A549 (cell line): Measurements from ENCODE around the gene NTRK2. TPM values are rescaled to one million over a fixed set of nuclear protein-coding genes. Genes with fewer than 3 reads are reported as not detected.

Experiments used
- ATAC-seq, 2 experiments: fragments of 200-7000 bp in 1 of 2; fragments of >200 bp in 1 of 2; cut with Nextera tagmentation in 1 of 2; cut with Tn5 transposase in 1 of 2; 3 replicates each; pipeline versions ENCODE4 v1.8.0 to v1.9.1; 2018 to 2020; ENCODE audit warnings: mild to moderate bottlenecking in 1 of 2, moderate library complexity in 1 of 2
- CTCF ChIA-PET: fragments of 300-600 bp; sonication (Branson Sonifier 250); formaldehyde crosslinking; extraction: SDS; loops from one replicate; lab custom pipeline; 2021; ENCODE audit warnings: antibody characterized with exemption, inconsistent platforms; lab: Yijun Ruan, JAX
- POLR2A ChIA-PET: fragments of 350-600 bp; formaldehyde crosslinking; extraction: SDS; loops from one replicate; lab custom pipeline; 2021; ENCODE audit warnings: antibody characterized with exemption, inconsistent platforms; lab: Yijun Ruan, JAX
- DNase-seq, 2 experiments: peaks; one replicate each; pipeline versions ENCODE4 v3.0.0 to v3.0.0-alpha.2; 2011 to 2016; ENCODE audit warnings: low read depth in 1 of 2, low spot score in 1 of 2
- FAIRE-seq: peaks from 2 replicates; lab custom pipeline; 2011; peaks lifted over from hg19 to GRCh38; lab: Jason Lieb, UNC
- H3K27ac ChIP-seq, 2 experiments: fragments of >200 bp; sonication (Bioruptor Twin); formaldehyde crosslinking; 3 replicates each; pipeline ENCODE4 v1.5.1; 2016 to 2017
- H3K4me1 ChIP-seq: fragments of >200 bp; sonication (Bioruptor Twin); formaldehyde crosslinking; 3 replicates; pipeline ENCODE4 v1.6.1; 2016
- H3K4me2 ChIP-seq: fragments of >200 bp; sonication (Bioruptor Twin); formaldehyde crosslinking; 3 replicates; pipeline ENCODE4 v1.6.1; 2016
- H3K4me3 ChIP-seq: fragments of >200 bp; sonication (Bioruptor Twin); formaldehyde crosslinking; 3 replicates; pipeline ENCODE4 v1.5.1; 2016
- H3K9me3 ChIP-seq: fragments of >200 bp; sonication (Bioruptor Twin); formaldehyde crosslinking; 3 replicates; pipeline ENCODE4 v1.6.1; 2016
- ATOH8 ChIP-seq: fragments of 250-450 bp; sonication (Bioruptor Pico); IDR thresholded peaks from 2 replicates; pipeline ENCODE4 v1.5.0; 2020; ENCODE audit warnings: low read depth, mild to moderate bottlenecking, moderate library complexity
- BCL3 ChIP-seq: fragments of >200 bp; sonication (Bioruptor Twin); formaldehyde crosslinking; IDR thresholded peaks from 3 replicates; pipeline ENCODE4 v1.6.1; 2016
- CBX2 ChIP-seq: fragments of 200-600 bp; sonication (generic); IDR thresholded peaks from 2 replicates; pipeline ENCODE4 v1.6.1; 2016; ENCODE audit warnings: low read depth, mild to moderate bottlenecking, borderline replicate concordance
- CHD2 ChIP-seq: fragments of 150-350 bp; IDR thresholded peaks from 2 replicates; pipeline ENCODE4 v1.6.1; 2014; ENCODE audit warnings: low read length; ENCODE audit not compliant: partially characterized antibody
- CTCF ChIP-seq: fragments of >200 bp; sonication (Bioruptor Twin); formaldehyde crosslinking; IDR thresholded peaks from 3 replicates; pipeline ENCODE4 v1.5.1; 2016
- E2F6 ChIP-seq: IDR thresholded peaks from 2 replicates; pipeline ENCODE4 v1.6.1; 2012; ENCODE audit warnings: low read depth, borderline replicate concordance
- EHMT2 ChIP-seq: fragments of 200-600 bp; sonication (generic); IDR thresholded peaks from 2 replicates; pipeline ENCODE4 v1.6.1; 2016; ENCODE audit warnings: antibody characterized with exemption, low read depth, mild to moderate bottlenecking, moderate library complexity
- ELK1 ChIP-seq: fragments of 150-350 bp; IDR thresholded peaks from 2 replicates; pipeline ENCODE4 v1.6.1; 2014; ENCODE audit warnings: low read depth, mild to moderate bottlenecking, low read length
- EP300 ChIP-seq, 2 experiments: fragments of >200 bp; sonication (Bioruptor Twin); formaldehyde crosslinking; IDR thresholded peaks; 2 replicates in 1 of 2; 3 replicates in 1 of 2; pipeline ENCODE4 v1.6.1; 2016 to 2017
- ESRRA ChIP-seq: fragments of 150-350 bp; IDR thresholded peaks from 2 replicates; pipeline ENCODE4 v1.6.1; 2014; ENCODE audit warnings: mild to moderate bottlenecking, low read length, borderline replicate concordance
- FOSB ChIP-seq: fragments of 250-450 bp; sonication (Bioruptor Pico); IDR thresholded peaks from 2 replicates; pipeline ENCODE4 v1.5.0; 2020; ENCODE audit warnings: mild to moderate bottlenecking, moderate library complexity
- FOSL2 ChIP-seq, 2 experiments: fragments of 450-650 bp in 1 of 2; fragments of >200 bp in 1 of 2; sonication (Bioruptor Twin) in 1 of 2; formaldehyde crosslinking; IDR thresholded peaks; 2 replicates each; pipeline versions ENCODE4 v1.5.0 to v1.6.1; 2016 to 2020; ENCODE audit warnings: mild to moderate bottlenecking in 1 of 2, moderate library complexity in 1 of 2
- FOXS1 ChIP-seq: fragments of 250-450 bp; sonication (Bioruptor Pico); IDR thresholded peaks from 2 replicates; pipeline ENCODE4 v1.5.0; 2020; ENCODE audit warnings: mild to moderate bottlenecking, moderate library complexity
- GATA3 ChIP-seq: IDR thresholded peaks from 2 replicates; pipeline ENCODE4 v1.6.1; 2012; ENCODE audit warnings: borderline replicate concordance
- HEYL ChIP-seq: fragments of 250-450 bp; sonication (Bioruptor Pico); IDR thresholded peaks from 2 replicates; pipeline ENCODE4 v1.8.0; 2021; ENCODE audit warnings: mild to moderate bottlenecking, moderate library complexity
- HOXB5 ChIP-seq: fragments of 250-450 bp; sonication (Bioruptor Pico); IDR thresholded peaks from 2 replicates; pipeline ENCODE4 v1.5.0; 2020; ENCODE audit warnings: mild to moderate bottlenecking, moderate library complexity
- MAFK ChIP-seq: fragments of 450-650 bp; IDR thresholded peaks from 2 replicates; pipeline ENCODE4 v1.6.1; 2014; ENCODE audit not compliant: partially characterized antibody
- NR3C1 ChIP-seq: fragments of >200 bp; sonication (Bioruptor Twin); formaldehyde crosslinking; IDR thresholded peaks from 3 replicates; pipeline ENCODE4 v1.6.1; 2017
- RFX5 ChIP-seq: fragments of 450-650 bp; IDR thresholded peaks from 2 replicates; pipeline ENCODE4 v1.7.1; 2014; ENCODE audit warnings: antibody characterized with exemption, mild to moderate bottlenecking, moderate library complexity
- TP53 ChIP-seq: fragments of 250-450 bp; sonication (Bioruptor Pico); IDR thresholded peaks from 2 replicates; pipeline ENCODE4 v1.5.0; 2021; ENCODE audit warnings: mild to moderate bottlenecking, moderate library complexity
- USF2 ChIP-seq: fragments of 450-650 bp; IDR thresholded peaks from 2 replicates; pipeline ENCODE4 v1.6.1; 2014; ENCODE audit warnings: antibody characterized with exemption
- ZSCAN20 ChIP-seq: fragments of 250-450 bp; sonication (Bioruptor Pico); IDR thresholded peaks from 2 replicates; pipeline ENCODE4 v1.8.0; 2022; ENCODE audit warnings: mild to moderate bottlenecking, moderate library complexity
- WGBS: methylation state at CpG from one replicate; pipeline ENCODE4 v1.1.6; 2017; ENCODE audit errors: missing lambda C conversion rate; 5-methylcytosine and 5-hydroxymethylcytosine counted together
- polyA plus RNA-seq, 4 experiments: library from polyadenylated mRNA; depleted of rRNA in 3 of 4; stranded (reverse); fragments of >200 nt; fragmentation: RNase III in 1 of 4; extraction: RNeasy Plus Mini Kit Qiagen cat#74134 plus additional on column Dnase treatment in 1 of 4; gene quantifications; 2 replicates in 3 of 4; 3 replicates in 1 of 4; pipeline ENCODE4 v1.2.3, GENCODE V29; 2011 to 2017

NTRK2 gene
- polyA plus RNA-seq, 2 of the 4 experiments (the other 2 are of a cell fraction): 0.03 TPM

- CTCF ChIA-PET: interaction anchor here (1.2 kb wide), 1 partner anchor 18 kb away, joined by 4 read pairs; no protein-coding TSS in a partner anchor
- WGBS: 64% methylated on average over 6 of the region's 6 CpGs
- H3K4me3 ChIP-seq: no peak overlapping the region
- POLR2A ChIA-PET: no interaction called here
- no peaks in the 10 kb centered on the region for H3K4me1 ChIP-seq
- no peak overlapping the region for H3K27ac ChIP-seq
- no peak overlapping the region for H3K4me2 ChIP-seq
- TF ChIP-seq NR3C1 (no peak), EP300 (IDR thresholded peaks at IDR 0.05) (no peak), ATOH8 (no peak), CTCF (no peak), CBX2 (no peak), HEYL (CRISPR knock-in tag) (no peak), ESRRA (no peak), ZSCAN20 (CRISPR knock-in tag) (no peak)
- TF ChIP-seq, all 56 proteins: peak for 0
- DNase-seq (no peak), FAIRE-seq (no peak), ATAC-seq (no peak)
- H3K9me3 ChIP-seq: no peaks in the 10 kb centered on the region
Measured at GRCh38 chr9:84817038-84817437, 147.5 kb downstream of the NTRK2 start.

- no peaks in the 10 kb centered on the region for H3K9me3 ChIP-seq
- 59% methylated on average over 9 of the region's 9 CpGs for WGBS
- ATAC-seq (no peak), FAIRE-seq (no peak), DNase-seq (no peak)
- no peak for TF ChIP-seq FOSL2 (IDR thresholded peaks at IDR 0.05)
- no peak for TF ChIP-seq FOSL2 (CRISPR knock-in tag; IDR thresholded peaks at IDR 0.05)
- no peak for TF ChIP-seq GATA3
- no peak for TF ChIP-seq BCL3
- no peak for TF ChIP-seq CHD2
- TF ChIP-seq E2F6: no peak
- no peak for TF ChIP-seq ESRRA
- no peak for TF ChIP-seq NR3C1
- no peak for TF ChIP-seq HOXB5 (CRISPR knock-in tag)
- no peak for TF ChIP-seq RFX5
- TF ChIP-seq TP53 (CRISPR knock-in tag): no peak
- no peak for TF ChIP-seq MAFK
- no peak for TF ChIP-seq CTCF
- TF ChIP-seq USF2: no peak
- TF ChIP-seq FOXS1 (CRISPR knock-in tag): no peak
- no peak for TF ChIP-seq FOSB (CRISPR knock-in tag)
- TF ChIP-seq CBX2: no peak
- TF ChIP-seq ELK1: no peak
- TF ChIP-seq EHMT2: no peak
- TF ChIP-seq ZSCAN20 (CRISPR knock-in tag): no peak
- H3K4me1 ChIP-seq: no peaks in the 10 kb centered on the region
- ChIA-PET POLR2A (no interaction called here), CTCF (no interaction called here)
- H3K4me3 ChIP-seq: no peak overlapping the region
- H3K27ac ChIP-seq: no peak overlapping the region
- H3K4me2 ChIP-seq: no peak overlapping the region
Measured at GRCh38 chr9:84818791-84819190, 149.3 kb downstream of the NTRK2 start.
